Mesendoderm (in vitro differentiated cells): ENCODE results near the gene BAZ2B.

Experiments
- DNase-seq: peaks from one replicate; pipeline ENCODE4 v3.0.0; 2013
- H2AK5ac ChIP-seq: 2 replicates; pipeline ENCODE4 v1.6.1; 2013; ENCODE audit warnings: low read length, inconsistent platforms
- H2BK120ac ChIP-seq: 2 replicates; pipeline ENCODE4 v1.6.1; 2013; ENCODE audit warnings: low read depth, mild to moderate bottlenecking, low read length, moderate library complexity, mixed read lengths
- H2BK15ac ChIP-seq: replicated peaks from 2 replicates; pipeline ENCODE4 v1.6.1; 2013; ENCODE audit warnings: low read depth, mild to moderate bottlenecking, moderate library complexity
- H2BK5ac ChIP-seq: 2 replicates; pipeline ENCODE4 v1.6.1; 2013; ENCODE audit warnings: low read length, inconsistent platforms
- H3K18ac ChIP-seq: 2 replicates; pipeline ENCODE4 v1.6.1; 2013; ENCODE audit warnings: mild to moderate bottlenecking, low read length, mixed read lengths
- H3K23ac ChIP-seq: one replicate; pipeline ENCODE4 v1.6.1; 2013; ENCODE audit warnings: low read length
- H3K27ac ChIP-seq: 2 replicates; pipeline ENCODE4 v1.5.1; 2013; ENCODE audit warnings: low read depth, mild to moderate bottlenecking, inconsistent platforms, low read length, moderate library complexity
- H3K27me3 ChIP-seq: 2 replicates; pipeline ENCODE4 v1.6.1; 2013; ENCODE audit warnings: low read length, control low read depth, mild to moderate bottlenecking, inconsistent platforms; ENCODE audit not compliant: insufficient read depth, poor library complexity
- H3K36me3 ChIP-seq: 2 replicates; pipeline ENCODE4 v1.6.1; 2013; ENCODE audit warnings: low read length, inconsistent platforms; ENCODE audit not compliant: control insufficient read depth, insufficient read depth
- H3K4ac ChIP-seq: one replicate; pipeline ENCODE4 v1.6.1; 2013; ENCODE audit warnings: low read depth, mild to moderate bottlenecking, low read length, moderate library complexity
- H3K4me1 ChIP-seq: 2 replicates; pipeline ENCODE4 v1.6.1; 2013; ENCODE audit warnings: low read depth, low read length, inconsistent platforms; ENCODE audit not compliant: control insufficient read depth
- H3K4me2 ChIP-seq: 2 replicates; pipeline ENCODE4 v1.6.1; 2013; ENCODE audit warnings: low read length
- H3K4me3 ChIP-seq: 2 replicates; pipeline ENCODE4 v1.5.1; 2013; ENCODE audit warnings: mild to moderate bottlenecking, low read length
- H3K56ac ChIP-seq: one replicate; pipeline ENCODE4 v1.6.1; 2013; ENCODE audit warnings: low read length
- H3K79me1 ChIP-seq: 2 replicates; pipeline ENCODE4 v1.6.1; 2013; ENCODE audit warnings: low read length, inconsistent platforms
- H3K79me2 ChIP-seq: 2 replicates; pipeline ENCODE4 v1.6.1; 2013; ENCODE audit warnings: mild to moderate bottlenecking, low read length; ENCODE audit not compliant: control insufficient read depth, insufficient read depth
- H3K9ac ChIP-seq: 2 replicates; pipeline ENCODE4 v1.6.1; 2013; ENCODE audit warnings: low read length, inconsistent platforms
- H4K5ac ChIP-seq: one replicate; pipeline ENCODE4 v1.6.1; 2013; ENCODE audit warnings: low read length
- H4K8ac ChIP-seq: one replicate; pipeline ENCODE4 v1.6.1; 2013; ENCODE audit warnings: low read depth, mild to moderate bottlenecking, control low read depth, low read length, moderate library complexity
- WGBS: extraction: QIAGEN DNeasy Blood & Tissue Kit; methylation state at CpG from one replicate; pipeline ENCODE4 v1.1.7; 2013; ENCODE audit warnings: low lambda C conversion rate, missing lambda C conversion rate; ENCODE audit not compliant: insufficient coverage; ENCODE audit errors: extremely low coverage; 5-methylcytosine and 5-hydroxymethylcytosine counted together

BAZ2B gene

GRCh38 chr2:159595410-159596046 lies 20.8 kb downstream of the BAZ2B start:
- Histone ChIP-seq H3K27ac (no peak overlapping the region), H3K9ac (no peak overlapping the region), H3K79me2 (peaks cover 5% of the 10 kb centered on the region), H3K23ac (no peak overlapping the region), H2BK15ac (no peak overlapping the region), H3K4me1 (no peaks in the 10 kb centered on the region), H3K4ac (no peak overlapping the region), H3K4me3 (no peak overlapping the region), H4K5ac (no peak overlapping the region), H2AK5ac (no peak overlapping the region), H3K27me3 (no peaks in the 10 kb centered on the region), H3K4me2 (no peak overlapping the region), H3K36me3 (no peaks in the 10 kb centered on the region), H3K18ac (no peak overlapping the region), H3K79me1 (peaks cover 5% of the 10 kb centered on the region), H2BK120ac (no peak overlapping the region), H3K56ac (no peak overlapping the region), H2BK5ac (no peak overlapping the region), H4K8ac (no peak overlapping the region)
- no peak for DNase-seq
- no CpG with 5 or more reads among the region's 6 CpGs for WGBS

GRCh38 chr2:159592441-159592840 lies 23.9 kb downstream of the BAZ2B start:
- Histone ChIP-seq H4K5ac (no peak overlapping the region), H3K4ac (no peak overlapping the region), H3K23ac (no peak overlapping the region), H3K27ac (no peak overlapping the region), H2BK5ac (no peak overlapping the region), H2AK5ac (no peak overlapping the region), H3K18ac (no peak overlapping the region), H2BK120ac (no peak overlapping the region), H3K79me1 (peaks cover 5% of the 10 kb centered on the region), H4K8ac (no peak overlapping the region), H2BK15ac (no peak overlapping the region), H3K4me2 (no peak overlapping the region), H3K27me3 (no peaks in the 10 kb centered on the region), H3K4me3 (no peak overlapping the region), H3K36me3 (no peaks in the 10 kb centered on the region), H3K79me2 (peaks cover 4% of the 10 kb centered on the region), H3K56ac (no peak overlapping the region), H3K4me1 (no peaks in the 10 kb centered on the region), H3K9ac (no peak overlapping the region)
- peak; percentile 31 for DNase-seq
- no CpG with 5 or more reads among the region's 4 CpGs for WGBS

- no peaks in the 10 kb centered on the region for H3K36me3 ChIP-seq
- peak; percentile 83 for DNase-seq
- H3K4me2 ChIP-seq, result no peak overlapping the region
- H2BK5ac ChIP-seq, result no peak overlapping the region
- no peak overlapping the region for H3K9ac ChIP-seq
- H3K79me2 ChIP-seq, result peaks cover 4% of the 10 kb centered on the region
- H2BK15ac ChIP-seq, result no peak overlapping the region
- no peak overlapping the region for H3K56ac ChIP-seq
- H3K4ac ChIP-seq, result no peak overlapping the region
- peaks cover 5% of the 10 kb centered on the region for H3K79me1 ChIP-seq
- no peaks in the 10 kb centered on the region for H3K27me3 ChIP-seq
- no peak overlapping the region for H2BK120ac ChIP-seq
- no peak overlapping the region for H4K8ac ChIP-seq
- no peak overlapping the region for H3K4me3 ChIP-seq
- H2AK5ac ChIP-seq, result no peak overlapping the region
- H3K23ac ChIP-seq, result no peak overlapping the region
- no peak overlapping the region for H3K27ac ChIP-seq
- no peaks in the 10 kb centered on the region for H3K4me1 ChIP-seq
- H3K18ac ChIP-seq, result no peak overlapping the region
- no peak overlapping the region for H4K5ac ChIP-seq
Measured at GRCh38 chr2:159591221-159591620, 25.1 kb downstream of the BAZ2B start.

- Histone ChIP-seq H3K18ac (no peak overlapping the region), H2AK5ac (no peak overlapping the region), H3K27me3 (no peaks in the 10 kb centered on the region), H3K79me1 (peaks cover 3% of the 10 kb centered on the region), H3K4me3 (no peak overlapping the region), H3K4me2 (no peak overlapping the region), H4K8ac (no peak overlapping the region), H3K9ac (no peak overlapping the region), H3K4me1 (no peaks in the 10 kb centered on the region), H2BK15ac (no peak overlapping the region), H3K79me2 (peaks cover 4% of the 10 kb centered on the region), H3K23ac (no peak overlapping the region), H2BK5ac (no peak overlapping the region), H2BK120ac (no peak overlapping the region), H4K5ac (no peak overlapping the region), H3K36me3 (no peaks in the 10 kb centered on the region), H3K56ac (no peak overlapping the region), H3K27ac (no peak overlapping the region), H3K4ac (no peak overlapping the region)
- DNase-seq, result no peak
- no CpG with 5 or more reads among the region's 1 CpG for WGBS
Measured at GRCh38 chr2:159589286-159589685, 27.1 kb downstream of the BAZ2B start.

GRCh38 chr2:159586034-159586433 lies 30.3 kb downstream of the BAZ2B start:
- no peak overlapping the region for H2BK120ac ChIP-seq
- no peak overlapping the region for H2AK5ac ChIP-seq
- H3K23ac ChIP-seq, result no peak overlapping the region
- no peak overlapping the region for H4K8ac ChIP-seq
- no peak overlapping the region for H3K18ac ChIP-seq
- H3K4me2 ChIP-seq, result no peak overlapping the region
- no peaks in the 10 kb centered on the region for H3K27me3 ChIP-seq
- H2BK15ac ChIP-seq, result no peak overlapping the region
- WGBS, result 100% methylated on average over 1 of the region's 3 CpGs
- no peaks in the 10 kb centered on the region for H3K36me3 ChIP-seq
- no peak overlapping the region for H3K9ac ChIP-seq
- no peak overlapping the region for H3K4me3 ChIP-seq
- H4K5ac ChIP-seq, result no peak overlapping the region
- H2BK5ac ChIP-seq, result no peak overlapping the region
- DNase-seq, result no peak
- H3K4me1 ChIP-seq, result no peaks in the 10 kb centered on the region
- H3K79me2 ChIP-seq, result no peaks in the 10 kb centered on the region
- no peaks in the 10 kb centered on the region for H3K79me1 ChIP-seq
- no peak overlapping the region for H3K56ac ChIP-seq
- H3K4ac ChIP-seq, result no peak overlapping the region
- no peak overlapping the region for H3K27ac ChIP-seq

GRCh38 chr2:159585622-159586021 lies 30.7 kb downstream of the BAZ2B start:
- Histone ChIP-seq H3K4me1 (no peaks in the 10 kb centered on the region), H3K4me3 (no peak overlapping the region), H3K4me2 (no peak overlapping the region), H3K79me2 (no peaks in the 10 kb centered on the region), H3K27me3 (no peaks in the 10 kb centered on the region), H3K23ac (no peak overlapping the region), H2AK5ac (no peak overlapping the region), H3K4ac (no peak overlapping the region), H2BK120ac (no peak overlapping the region), H3K36me3 (no peaks in the 10 kb centered on the region), H2BK15ac (no peak overlapping the region), H3K79me1 (no peaks in the 10 kb centered on the region), H2BK5ac (no peak overlapping the region), H3K27ac (no peak overlapping the region), H3K9ac (no peak overlapping the region), H3K18ac (no peak overlapping the region), H3K56ac (no peak overlapping the region), H4K8ac (no peak overlapping the region), H4K5ac (no peak overlapping the region)
- DNase-seq, result no peak
